Measurements from ENCODE around the gene KRTAP10-2.

DNA sequence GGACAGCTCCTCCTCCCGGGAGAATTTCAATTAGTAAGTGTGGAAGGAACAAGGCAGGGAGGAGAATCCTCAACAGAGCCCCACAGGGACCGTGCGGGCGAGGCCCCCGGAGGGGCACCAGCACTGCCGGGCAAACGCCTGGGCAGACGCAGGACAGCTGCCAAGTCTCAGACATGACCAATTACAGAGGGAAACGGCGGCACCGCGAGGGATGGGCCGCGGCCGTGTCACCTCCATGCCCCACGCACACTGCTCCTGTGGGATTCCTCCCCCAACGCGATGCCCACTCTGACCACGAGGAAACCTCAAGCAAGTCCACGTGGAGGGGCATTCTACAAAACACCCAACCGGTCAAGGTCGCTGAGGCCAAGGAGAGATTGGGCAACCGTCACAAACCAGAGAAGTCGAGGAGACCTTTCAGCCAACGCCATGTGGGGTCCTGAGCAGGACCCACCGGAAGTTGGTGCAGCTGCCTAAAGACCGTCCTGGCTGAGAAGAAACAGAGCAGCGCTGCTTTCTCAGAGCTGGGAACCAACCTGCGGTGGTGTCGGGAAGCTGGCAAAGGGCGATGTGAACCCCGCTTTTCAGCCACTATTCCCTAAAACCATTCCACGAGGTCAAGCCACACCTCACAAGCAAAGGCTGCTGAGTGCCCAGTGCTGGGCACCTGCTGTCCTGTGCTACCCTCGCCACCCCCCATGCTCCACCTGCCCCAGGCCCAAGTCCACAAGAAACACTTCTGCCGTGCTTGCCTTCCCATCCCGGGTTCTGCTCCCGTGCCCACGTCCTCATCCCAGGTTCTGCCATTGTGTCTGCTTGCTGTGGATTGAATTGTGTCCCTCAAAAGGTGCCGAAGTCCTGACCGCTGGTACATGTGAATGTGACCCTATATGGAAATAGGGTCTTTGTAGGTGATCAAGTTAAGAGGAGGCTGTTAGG is 20.8 kb upstream of the KRTAP10-2 start:
- TF ChIP-seq POLR2AphosphoS5 (IDR thresholded peaks at IDR 0.05; ENCODE audit: insufficient read depth in 1 of 2, low read depth in 1 of 2) (no peak), POLR2A (IDR thresholded peaks at IDR 0.05) (no peak)
- TF ChIP-seq, protein P1, sequence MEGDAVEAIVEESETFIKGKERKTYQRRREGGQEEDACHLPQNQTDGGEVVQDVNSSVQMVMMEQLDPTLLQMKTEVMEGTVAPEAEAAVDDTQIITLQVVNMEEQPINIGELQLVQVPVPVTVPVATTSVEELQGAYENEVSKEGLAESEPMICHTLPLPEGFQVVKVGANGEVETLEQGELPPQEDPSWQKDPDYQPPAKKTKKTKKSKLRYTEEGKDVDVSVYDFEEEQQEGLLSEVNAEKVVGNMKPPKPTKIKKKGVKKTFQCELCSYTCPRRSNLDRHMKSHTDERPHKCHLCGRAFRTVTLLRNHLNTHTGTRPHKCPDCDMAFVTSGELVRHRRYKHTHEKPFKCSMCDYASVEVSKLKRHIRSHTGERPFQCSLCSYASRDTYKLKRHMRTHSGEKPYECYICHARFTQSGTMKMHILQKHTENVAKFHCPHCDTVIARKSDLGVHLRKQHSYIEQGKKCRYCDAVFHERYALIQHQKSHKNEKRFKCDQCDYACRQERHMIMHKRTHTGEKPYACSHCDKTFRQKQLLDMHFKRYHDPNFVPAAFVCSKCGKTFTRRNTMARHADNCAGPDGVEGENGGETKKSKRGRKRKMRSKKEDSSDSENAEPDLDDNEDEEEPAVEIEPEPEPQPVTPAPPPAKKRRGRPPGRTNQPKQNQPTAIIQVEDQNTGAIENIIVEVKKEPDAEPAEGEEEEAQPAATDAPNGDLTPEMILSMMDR (IDR thresholded peaks at IDR 0.05) = no peak

Data from vagina (tissue), 2 donors.